ENCODE results near the gene GPC6.

Gene GPC6

DNA sequence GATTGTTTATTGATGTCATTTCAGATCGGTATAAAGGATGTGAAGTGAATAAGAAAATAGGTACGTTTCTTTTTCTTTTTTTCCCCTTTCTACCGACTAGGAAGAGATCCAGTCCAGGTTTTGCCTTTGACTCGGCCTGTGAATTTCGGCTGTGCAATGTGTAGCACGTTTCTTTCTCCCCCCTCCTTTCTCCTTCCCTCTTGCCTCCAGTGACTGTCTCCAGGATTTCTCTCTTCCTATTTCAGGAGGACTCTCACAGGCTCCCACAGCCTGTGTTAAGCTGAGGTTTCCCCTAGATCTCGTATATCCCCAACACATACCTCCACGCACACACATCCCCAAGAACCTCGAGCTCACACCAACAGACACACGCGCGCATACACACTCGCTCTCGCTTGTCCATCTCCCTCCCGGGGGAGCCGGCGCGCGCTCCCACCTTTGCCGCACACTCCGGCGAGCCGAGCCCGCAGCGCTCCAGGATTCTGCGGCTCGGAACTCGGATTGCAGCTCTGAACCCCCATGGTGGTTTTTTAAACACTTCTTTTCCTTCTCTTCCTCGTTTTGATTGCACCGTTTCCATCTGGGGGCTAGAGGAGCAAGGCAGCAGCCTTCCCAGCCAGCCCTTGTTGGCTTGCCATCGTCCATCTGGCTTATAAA lies at the start of gene GPC6 (continued):
- TF ChIP-seq ZNF354C (tag by site-specific recombination; IDR thresholded peaks at IDR 0.05; ENCODE audit: borderline replicate concordance, low read depth) = no peak
- TF ChIP-seq ZNF580 (tag by site-specific recombination; IDR thresholded peaks at IDR 0.05) = peak; percentile 70; the same call in 1 of the 2 replicates
- TF ChIP-seq ZNF37A (tag by site-specific recombination; IDR thresholded peaks at IDR 0.05) = no peak
- no peak for TF ChIP-seq ZNF10 (tag by site-specific recombination; IDR thresholded peaks at IDR 0.05)
- TF ChIP-seq ZNF549 (tag by site-specific recombination; IDR thresholded peaks at IDR 0.05) = no peak
- TF ChIP-seq REPIN1 (tag by site-specific recombination; IDR thresholded peaks at IDR 0.05; ENCODE audit: low read depth) = no peak
- peak; percentile 85 for TF ChIP-seq ZXDB (tag by site-specific recombination; IDR thresholded peaks at IDR 0.05)
- TF ChIP-seq ZNF2 (tag by site-specific recombination; IDR thresholded peaks at IDR 0.05) = peak; percentile 93
- TF ChIP-seq, protein P1, sequence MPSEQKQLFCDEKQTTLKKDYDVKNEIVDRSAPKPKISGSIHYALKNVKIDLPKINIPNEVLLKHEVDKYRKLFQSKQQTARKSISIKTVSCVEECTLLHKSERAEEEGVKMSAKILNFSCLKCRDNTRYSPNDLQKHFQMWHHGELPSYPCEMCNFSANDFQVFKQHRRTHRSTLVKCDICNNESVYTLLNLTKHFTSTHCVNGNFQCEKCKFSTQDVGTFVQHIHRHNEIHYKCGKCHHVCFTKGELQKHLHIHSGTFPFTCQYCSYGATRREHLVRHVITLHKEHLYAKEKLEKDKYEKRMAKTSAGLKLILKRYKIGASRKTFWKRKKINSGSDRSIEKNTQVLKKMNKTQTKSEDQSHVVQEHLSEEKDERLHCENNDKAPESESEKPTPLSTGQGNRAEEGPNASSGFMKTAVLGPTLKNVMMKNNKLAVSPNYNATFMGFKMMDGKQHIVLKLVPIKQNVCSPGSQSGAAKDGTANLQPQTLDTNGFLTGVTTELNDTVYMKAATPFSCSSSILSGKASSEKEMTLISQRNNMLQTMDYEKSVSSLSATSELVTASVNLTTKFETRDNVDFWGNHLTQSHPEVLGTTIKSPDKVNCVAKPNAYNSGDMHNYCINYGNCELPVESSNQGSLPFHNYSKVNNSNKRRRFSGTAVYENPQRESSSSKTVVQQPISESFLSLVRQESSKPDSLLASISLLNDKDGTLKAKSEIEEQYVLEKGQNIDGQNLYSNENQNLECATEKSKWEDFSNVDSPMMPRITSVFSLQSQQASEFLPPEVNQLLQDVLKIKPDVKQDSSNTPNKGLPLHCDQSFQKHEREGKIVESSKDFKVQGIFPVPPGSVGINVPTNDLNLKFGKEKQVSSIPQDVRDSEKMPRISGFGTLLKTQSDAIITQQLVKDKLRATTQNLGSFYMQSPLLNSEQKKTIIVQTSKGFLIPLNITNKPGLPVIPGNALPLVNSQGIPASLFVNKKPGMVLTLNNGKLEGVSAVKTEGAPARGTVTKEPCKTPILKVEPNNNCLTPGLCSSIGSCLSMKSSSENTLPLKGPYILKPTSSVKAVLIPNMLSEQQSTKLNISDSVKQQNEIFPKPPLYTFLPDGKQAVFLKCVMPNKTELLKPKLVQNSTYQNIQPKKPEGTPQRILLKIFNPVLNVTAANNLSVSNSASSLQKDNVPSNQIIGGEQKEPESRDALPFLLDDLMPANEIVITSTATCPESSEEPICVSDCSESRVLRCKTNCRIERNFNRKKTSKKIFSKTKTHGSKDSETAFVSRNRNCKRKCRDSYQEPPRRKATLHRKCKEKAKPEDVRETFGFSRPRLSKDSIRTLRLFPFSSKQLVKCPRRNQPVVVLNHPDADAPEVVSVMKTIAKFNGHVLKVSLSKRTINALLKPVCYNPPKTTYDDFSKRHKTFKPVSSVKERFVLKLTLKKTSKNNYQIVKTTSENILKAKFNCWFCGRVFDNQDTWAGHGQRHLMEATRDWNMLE (tag by site-specific recombination; conservative IDR thresholded peaks at IDR 0.05; ENCODE audit: low read depth) = 0 out of 2 replicates have a peak, but pooled peaks have one; percentile 37
- peak; percentile 86 for TF ChIP-seq ZSCAN4 (tag by site-specific recombination; IDR thresholded peaks at IDR 0.05)
- TF ChIP-seq HOXA7 (CRISPR knock-in tag; IDR thresholded peaks at IDR 0.05; ENCODE audit: borderline replicate concordance) = no peak
- no peak for TF ChIP-seq ZNF174 (tag by site-specific recombination; IDR thresholded peaks at IDR 0.05)
- TF ChIP-seq RBAK (tag by site-specific recombination; IDR thresholded peaks at IDR 0.05) = no peak
- TF ChIP-seq ZNF776 (tag by site-specific recombination; IDR thresholded peaks at IDR 0.05; ENCODE audit: borderline replicate concordance) = no peak
- no peak for TF ChIP-seq ZNF19 (tag by site-specific recombination; IDR thresholded peaks at IDR 0.05; ENCODE audit: low read depth)
- no peak for TF ChIP-seq SALL2 (tag by site-specific recombination; IDR thresholded peaks at IDR 0.05; ENCODE audit: borderline replicate concordance)
- TF ChIP-seq ZBTB21 (tag by site-specific recombination; IDR thresholded peaks at IDR 0.05) = no peak
- TF ChIP-seq, protein P2, sequence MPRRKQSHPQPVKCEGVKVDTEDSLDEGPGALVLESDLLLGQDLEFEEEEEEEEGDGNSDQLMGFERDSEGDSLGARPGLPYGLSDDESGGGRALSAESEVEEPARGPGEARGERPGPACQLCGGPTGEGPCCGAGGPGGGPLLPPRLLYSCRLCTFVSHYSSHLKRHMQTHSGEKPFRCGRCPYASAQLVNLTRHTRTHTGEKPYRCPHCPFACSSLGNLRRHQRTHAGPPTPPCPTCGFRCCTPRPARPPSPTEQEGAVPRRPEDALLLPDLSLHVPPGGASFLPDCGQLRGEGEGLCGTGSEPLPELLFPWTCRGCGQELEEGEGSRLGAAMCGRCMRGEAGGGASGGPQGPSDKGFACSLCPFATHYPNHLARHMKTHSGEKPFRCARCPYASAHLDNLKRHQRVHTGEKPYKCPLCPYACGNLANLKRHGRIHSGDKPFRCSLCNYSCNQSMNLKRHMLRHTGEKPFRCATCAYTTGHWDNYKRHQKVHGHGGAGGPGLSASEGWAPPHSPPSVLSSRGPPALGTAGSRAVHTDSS (tag by site-specific recombination; IDR thresholded peaks at IDR 0.05) = no peak
- 0 out of 2 replicates have a peak, but pooled peaks have one; percentile 26 for TF ChIP-seq TCF7L2 (IDR thresholded peaks at IDR 0.05; ENCODE audit: borderline replicate concordance, low read depth, low read length)
- peak; percentile 23; the same call in 1 of the 2 replicates for TF ChIP-seq YY1 (tag by site-specific recombination; IDR thresholded peaks at IDR 0.05)
- TF ChIP-seq ZNF175 (tag by site-specific recombination; IDR thresholded peaks at IDR 0.05) = no peak
- TF ChIP-seq ZNF48 (tag by site-specific recombination; IDR thresholded peaks at IDR 0.05) = no peak
- peak; percentile 39 for TF ChIP-seq ZEB2 (tag by site-specific recombination; IDR thresholded peaks at IDR 0.05)
- TF ChIP-seq, protein P3, sequence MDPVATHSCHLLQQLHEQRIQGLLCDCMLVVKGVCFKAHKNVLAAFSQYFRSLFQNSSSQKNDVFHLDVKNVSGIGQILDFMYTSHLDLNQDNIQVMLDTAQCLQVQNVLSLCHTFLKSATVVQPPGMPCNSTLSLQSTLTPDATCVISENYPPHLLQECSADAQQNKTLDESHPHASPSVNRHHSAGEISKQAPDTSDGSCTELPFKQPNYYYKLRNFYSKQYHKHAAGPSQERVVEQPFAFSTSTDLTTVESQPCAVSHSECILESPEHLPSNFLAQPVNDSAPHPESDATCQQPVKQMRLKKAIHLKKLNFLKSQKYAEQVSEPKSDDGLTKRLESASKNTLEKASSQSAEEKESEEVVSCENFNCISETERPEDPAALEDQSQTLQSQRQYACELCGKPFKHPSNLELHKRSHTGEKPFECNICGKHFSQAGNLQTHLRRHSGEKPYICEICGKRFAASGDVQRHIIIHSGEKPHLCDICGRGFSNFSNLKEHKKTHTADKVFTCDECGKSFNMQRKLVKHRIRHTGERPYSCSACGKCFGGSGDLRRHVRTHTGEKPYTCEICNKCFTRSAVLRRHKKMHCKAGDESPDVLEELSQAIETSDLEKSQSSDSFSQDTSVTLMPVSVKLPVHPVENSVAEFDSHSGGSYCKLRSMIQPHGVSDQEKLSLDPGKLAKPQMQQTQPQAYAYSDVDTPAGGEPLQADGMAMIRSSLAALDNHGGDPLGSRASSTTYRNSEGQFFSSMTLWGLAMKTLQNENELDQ (tag by site-specific recombination; IDR thresholded peaks at IDR 0.05; ENCODE audit: low read depth) = no peak
- no peak for TF ChIP-seq KLF7 (tag by site-specific recombination; IDR thresholded peaks at IDR 0.05; ENCODE audit: borderline replicate concordance)
- TF ChIP-seq ZNF24 (tag by site-specific recombination; IDR thresholded peaks at IDR 0.05) = peak; percentile 70; the same call in 1 of the 2 replicates
- TF ChIP-seq ZNF155 (tag by site-specific recombination; IDR thresholded peaks at IDR 0.05) = no peak
